ENCODE measurements around the gene PLA1A.
"Not testable (repeated sequence)": the region's sequence is repeated elsewhere in the genome, so short reads cannot be mapped to it uniquely, and the experiment has no call there.

PLA1A gene, protein sequence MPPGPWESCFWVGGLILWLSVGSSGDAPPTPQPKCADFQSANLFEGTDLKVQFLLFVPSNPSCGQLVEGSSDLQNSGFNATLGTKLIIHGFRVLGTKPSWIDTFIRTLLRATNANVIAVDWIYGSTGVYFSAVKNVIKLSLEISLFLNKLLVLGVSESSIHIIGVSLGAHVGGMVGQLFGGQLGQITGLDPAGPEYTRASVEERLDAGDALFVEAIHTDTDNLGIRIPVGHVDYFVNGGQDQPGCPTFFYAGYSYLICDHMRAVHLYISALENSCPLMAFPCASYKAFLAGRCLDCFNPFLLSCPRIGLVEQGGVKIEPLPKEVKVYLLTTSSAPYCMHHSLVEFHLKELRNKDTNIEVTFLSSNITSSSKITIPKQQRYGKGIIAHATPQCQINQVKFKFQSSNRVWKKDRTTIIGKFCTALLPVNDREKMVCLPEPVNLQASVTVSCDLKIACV

GRCh38 chr3:119597548-119598288, at the start of gene PLA1A:
PLA1A (plus strand) TSS chr3:119597885; CDS start chr3:119597914, 29 bp downstream.
- no peak for DNase-seq

DNA sequence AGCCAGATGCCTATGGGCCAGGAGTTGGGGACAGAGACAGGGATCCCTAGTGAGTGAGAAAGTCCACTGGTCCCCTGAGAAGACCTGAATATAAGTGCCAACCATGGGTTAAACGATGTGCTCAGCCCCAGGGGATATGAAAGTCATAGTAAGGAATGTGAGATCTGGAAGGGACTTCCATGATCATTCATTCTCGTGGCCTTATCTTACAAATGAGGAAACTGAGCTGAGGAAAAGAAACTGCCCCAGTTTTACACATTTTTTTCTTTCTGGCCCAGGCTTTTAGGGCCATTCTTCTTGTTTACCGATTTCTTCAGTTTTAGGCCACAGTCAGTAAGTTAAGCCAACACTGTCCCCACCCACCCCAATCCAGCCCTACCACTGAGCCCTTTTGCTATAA, 49.3 kb upstream of the PLA1A start:
- no peak for DNase-seq

DNA sequence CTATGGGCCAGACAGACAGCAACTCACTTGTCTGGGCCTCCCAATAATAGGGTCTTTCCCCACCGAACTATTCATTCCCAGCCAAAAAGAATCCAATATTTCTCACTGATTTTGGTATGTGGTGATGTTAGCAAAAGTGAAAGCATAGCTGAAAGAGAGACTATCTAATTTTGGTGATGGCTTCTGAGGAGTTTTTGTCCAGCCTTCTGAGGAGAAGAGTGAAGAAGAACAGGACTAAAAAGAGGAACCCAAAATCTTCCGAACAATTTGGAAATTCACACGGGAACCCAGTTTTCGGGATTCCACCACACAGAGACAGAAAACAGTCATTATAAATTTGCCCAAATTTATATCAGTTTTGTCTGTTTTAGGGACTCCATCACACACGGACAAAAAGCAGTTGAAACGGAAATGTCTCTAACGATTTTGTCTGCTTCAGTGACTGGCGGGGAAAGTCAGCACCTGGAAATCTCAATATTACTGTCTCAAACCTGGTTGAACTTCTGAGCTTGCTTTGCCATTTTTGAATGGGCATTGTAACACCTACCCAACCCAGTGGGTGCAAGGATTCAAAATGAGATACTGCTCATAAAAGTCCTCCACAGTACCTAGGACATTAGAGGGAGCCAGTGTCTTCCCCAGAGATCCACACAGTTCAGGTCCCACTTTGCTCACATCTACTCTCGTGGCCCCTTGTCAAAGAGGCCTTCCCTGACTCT, 47.3 kb upstream of the PLA1A start:
- no peak for DNase-seq

- no peak for DNase-seq
Measured at GRCh38 chr3:119551598-119551997, 46.1 kb upstream of the PLA1A start.

- DNase-seq = not testable (repeated sequence)
Measured at GRCh38 chr3:119552928-119553327, 44.8 kb upstream of the PLA1A start.

- DNase-seq = no peak
Measured at GRCh38 chr3:119553823-119554415, 43.8 kb upstream of the PLA1A start.

DNA sequence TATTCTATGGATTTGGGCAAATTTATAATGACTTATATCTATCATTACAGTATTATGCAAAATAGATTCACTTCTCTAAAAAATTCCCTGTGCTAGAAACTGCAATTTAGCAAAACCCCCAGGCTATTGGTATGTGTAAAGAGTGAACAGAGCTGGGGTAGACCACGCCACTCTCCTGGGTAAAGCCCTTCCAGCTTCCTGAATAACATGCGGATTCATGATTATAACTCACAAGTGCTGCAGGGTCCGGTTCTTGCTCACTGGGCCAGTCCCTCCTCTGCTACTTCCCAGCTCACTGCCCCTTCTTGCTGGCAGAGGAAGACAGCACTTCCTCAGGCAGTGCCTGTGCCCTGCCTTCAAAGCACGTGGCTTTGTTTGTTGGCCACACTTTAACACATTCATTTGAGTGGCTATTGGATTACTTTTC, 42.4 kb upstream of the PLA1A start:
- DNase-seq = no peak

GRCh38 chr3:119555929-119556328, 41.8 kb upstream of the PLA1A start:
- no peak for DNase-seq

DNA sequence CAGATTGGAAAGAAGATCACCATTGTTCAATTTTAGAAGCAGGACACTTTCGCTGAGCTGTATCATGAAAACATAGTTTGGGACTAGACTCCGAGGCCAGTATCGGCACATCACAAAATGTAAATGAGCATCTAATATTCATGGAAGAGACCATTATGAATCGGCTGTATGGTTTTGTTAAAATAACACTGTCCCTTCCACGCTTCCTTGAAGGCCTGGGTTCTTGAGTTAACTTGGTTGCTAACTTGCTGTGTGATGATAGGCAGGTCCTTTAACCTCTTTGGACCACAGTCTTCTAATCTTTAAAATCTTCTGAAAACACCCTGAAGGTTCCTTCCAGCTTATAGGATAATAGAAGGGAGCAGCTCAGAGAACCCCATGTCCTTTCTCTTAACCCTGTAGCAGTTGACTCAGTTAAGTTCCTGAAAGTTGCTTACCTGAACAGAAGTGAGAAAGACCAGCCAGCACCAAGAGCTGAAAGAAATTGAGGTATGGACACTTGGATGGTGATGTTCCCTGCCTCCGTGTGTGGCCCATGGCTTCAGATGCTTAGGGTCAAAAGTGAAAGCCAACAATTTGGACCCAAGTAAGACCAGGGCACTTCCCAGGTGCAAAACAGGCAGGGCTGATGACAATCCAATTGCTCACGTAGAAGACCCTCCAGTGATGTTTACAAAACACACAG, 40.4 kb upstream of the PLA1A start:
- DNase-seq = no peak

DNA sequence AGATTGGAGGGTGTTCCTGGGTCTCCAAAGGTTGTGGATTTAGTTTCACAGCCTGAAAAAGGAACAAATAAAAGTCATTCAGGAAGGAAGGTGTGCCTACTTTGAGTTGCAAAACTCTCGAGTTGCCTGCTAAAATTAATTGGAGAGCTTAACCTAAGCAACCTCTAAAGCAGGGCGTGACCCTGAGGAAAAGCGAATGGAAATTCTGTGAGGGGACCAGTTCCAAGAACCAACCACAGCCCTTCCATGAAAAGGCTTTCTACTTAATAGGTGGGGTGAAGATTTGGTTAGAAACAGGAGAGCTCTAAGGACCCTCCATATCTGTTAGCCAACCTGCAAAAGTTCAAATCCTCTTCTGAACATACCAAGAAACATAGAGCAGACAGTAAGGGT, 39.8 kb upstream of the PLA1A start:
- no peak for DNase-seq

DNA sequence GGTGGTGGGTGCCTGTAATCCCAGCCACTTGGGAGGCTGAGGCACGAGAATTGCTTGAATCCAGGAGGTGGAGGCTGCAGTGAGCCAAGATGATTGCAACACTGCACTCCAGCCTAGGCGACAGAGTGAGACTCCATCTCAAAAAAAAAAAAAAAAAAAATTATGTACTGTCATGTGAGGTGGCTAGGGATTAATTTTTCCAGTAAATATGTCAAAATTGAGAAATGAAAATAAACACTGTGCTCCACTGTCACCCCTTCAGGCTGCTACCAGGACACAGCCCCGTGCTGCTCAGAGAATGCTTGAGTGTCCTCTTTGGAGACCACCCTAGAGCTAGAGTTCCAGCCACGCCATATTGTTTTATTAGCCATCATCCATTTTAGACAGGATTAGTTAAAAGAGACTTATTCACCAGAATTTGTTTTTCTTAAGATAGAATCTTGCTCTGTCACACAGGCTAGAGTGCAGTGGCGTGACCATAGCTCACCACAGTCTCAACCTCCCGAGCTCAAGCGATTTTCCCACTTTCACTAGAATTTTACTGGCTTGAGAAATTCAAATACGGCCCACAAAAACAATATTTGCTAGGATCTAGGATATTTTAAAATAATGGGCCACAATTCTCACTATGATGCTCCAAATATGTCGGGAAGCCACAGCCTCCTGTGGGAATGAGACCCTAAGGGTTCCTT, 38.9 kb upstream of the PLA1A start:
- no peak for DNase-seq

- no peak for DNase-seq
Measured at GRCh38 chr3:119559441-119559963, 38.2 kb upstream of the PLA1A start, which contains the start of gene CD80. CD80 (minus strand) TSS chr3:119559614; CDS start chr3:119557728, 1,886 bp downstream.

- DNase-seq = no peak
Measured at GRCh38 chr3:119560160-119560559, 37.5 kb upstream of the PLA1A start.

- DNase-seq = no peak
Measured at GRCh38 chr3:119562307-119562961, 35.3 kb upstream of the PLA1A start.

DNA sequence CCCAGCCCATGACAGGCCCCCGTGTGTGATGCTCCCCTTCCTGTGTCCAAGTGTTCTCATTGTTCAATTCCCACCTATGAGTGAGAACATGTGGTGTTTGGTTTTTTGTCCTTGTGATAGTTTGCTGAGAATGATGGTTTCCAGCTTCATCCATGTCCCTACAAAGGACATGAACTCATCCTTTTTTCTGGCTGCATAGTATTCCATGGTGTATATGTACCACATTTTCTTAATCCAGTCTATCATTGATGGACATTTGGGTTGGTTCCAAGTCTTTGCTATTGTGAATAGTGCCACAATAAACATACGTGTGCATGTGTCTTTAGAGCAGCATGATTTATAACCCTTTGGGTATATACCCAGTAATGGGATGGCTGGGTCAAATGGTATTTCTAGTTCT, 34.4 kb upstream of the PLA1A start:
- not testable (repeated sequence) for DNase-seq

- no peak for DNase-seq
Measured at GRCh38 chr3:119569156-119569555, 28.5 kb upstream of the PLA1A start.

- no peak for DNase-seq
Measured at GRCh38 chr3:119570229-119570628, 27.5 kb upstream of the PLA1A start.

DNA sequence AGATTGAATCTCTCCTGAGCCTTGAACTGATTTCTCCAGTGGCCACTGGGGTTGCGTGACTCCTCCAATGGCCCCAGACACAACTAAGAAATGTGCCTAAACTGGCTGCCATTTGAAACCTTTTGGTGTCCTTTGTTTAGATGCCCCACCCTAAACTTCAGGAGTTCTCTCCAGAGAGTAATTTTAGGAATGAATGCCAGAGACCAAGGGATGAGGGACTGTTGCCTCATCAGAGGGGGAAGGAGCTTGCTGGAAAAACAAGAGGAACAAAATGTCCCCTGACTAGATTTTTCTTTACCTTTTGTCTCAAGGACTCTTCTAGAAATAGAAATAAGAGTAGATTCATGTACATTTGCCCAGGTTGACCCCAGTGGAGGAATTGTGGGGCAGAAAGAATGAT, 26.5 kb upstream of the PLA1A start:
- DNase-seq = no peak

GRCh38 chr3:119571688-119572087, 26.0 kb upstream of the PLA1A start:
- DNase-seq = no peak

DNA sequence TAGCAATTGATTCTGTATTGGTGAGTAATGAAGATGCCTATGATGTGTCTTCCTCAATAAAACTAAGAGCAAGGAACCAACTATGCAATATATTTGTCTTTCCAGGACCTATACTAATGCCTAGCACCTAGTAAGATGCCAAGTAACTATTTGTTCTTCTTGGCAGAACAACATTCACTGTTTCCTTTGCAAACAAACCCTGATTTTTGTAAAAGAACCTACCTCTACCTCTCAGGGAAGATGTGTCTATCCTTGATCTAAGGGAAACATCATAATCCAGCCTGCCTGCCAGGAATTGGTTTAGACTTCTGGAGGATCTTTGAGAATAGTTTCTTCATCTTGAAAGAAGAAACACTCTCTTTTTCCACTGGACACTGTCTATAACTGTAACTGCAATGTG, 22.2 kb upstream of the PLA1A start:
- DNase-seq = no peak
